HepG2 (cell line): ENCODE data around the gene NGEF. TPM values are rescaled to one million over a fixed set of nuclear protein-coding genes. Genes with fewer than 3 reads are reported as not detected.
A peak's percentile ranks its signal among the peaks of the same experiment; 100 is the strongest.

Source experiments
- ATM ChIP-seq: fragments of 450-650 bp; IDR thresholded peaks from 2 replicates; pipeline ENCODE4 v1.7.1; 2017; ENCODE audit warnings: mild to moderate bottlenecking, borderline replicate concordance
- ATRX ChIP-seq: sonication (generic); formaldehyde crosslinking; IDR thresholded peaks from 2 replicates; pipeline ENCODE4 v1.4.0; 2020; ENCODE audit warnings: missing genetic modification reagents, borderline replicate concordance
- IKZF4 ChIP-seq: sonication (generic); formaldehyde crosslinking; IDR thresholded peaks from 2 replicates; pipeline ENCODE4 v1.5.1; 2020; ENCODE audit warnings: borderline replicate concordance, mild to moderate bottlenecking, low read depth, missing genetic modification reagents; ENCODE audit errors: not compliant biosample characterization
- KMT2A ChIP-seq: sonication (generic); formaldehyde crosslinking; IDR thresholded peaks from 2 replicates; pipeline ENCODE4 v1.4.0; 2020; ENCODE audit warnings: missing genetic modification reagents
- MBD4 ChIP-seq: IDR thresholded peaks from 2 replicates; pipeline ENCODE4 v1.6.1; 2012; ENCODE audit warnings: low read length, inconsistent platforms, borderline replicate concordance
- MEIS2 ChIP-seq: sonication (generic); formaldehyde crosslinking; IDR thresholded peaks from 2 replicates; pipeline ENCODE4 v1.9.0; 2021; ENCODE audit warnings: mild to moderate bottlenecking, missing genetic modification reagents
- NR2F1 ChIP-seq, 2 experiments: fragments of 450-650 bp in 1 of 2; formaldehyde crosslinking in 1 of 2; IDR thresholded peaks; 2 replicates each; pipeline versions ENCODE4 v1.5.0 to v1.6.1; 2016 to 2020; ENCODE audit warnings: mild to moderate bottlenecking in 1 of 2, missing compliant biosample characterization in 1 of 2, missing genetic modification reagents in 1 of 2, moderate library complexity in 1 of 2
- RBAK ChIP-seq: sonication (generic); formaldehyde crosslinking; IDR thresholded peaks from 2 replicates; pipeline ENCODE4 v1.5.1; 2020; ENCODE audit warnings: mild to moderate bottlenecking, missing genetic modification reagents
- SAFB2 ChIP-seq: sonication (generic); formaldehyde crosslinking; IDR thresholded peaks from 2 replicates; pipeline ENCODE4 v1.5.1; 2020; ENCODE audit warnings: missing genetic modification reagents, low read depth, mild to moderate bottlenecking, borderline replicate concordance
- SKI ChIP-seq: fragments of 450-650 bp; IDR thresholded peaks from one replicate; pipeline ENCODE4 v1.6.1; 2018; ENCODE audit warnings: mild to moderate bottlenecking; ENCODE audit not compliant: partially characterized antibody
- SMAD1 ChIP-seq: sonication (generic); formaldehyde crosslinking; IDR thresholded peaks from 2 replicates; pipeline ENCODE4 v1.4.0; 2020; ENCODE audit warnings: missing genetic modification reagents, low read depth, mild to moderate bottlenecking, borderline replicate concordance
- TEAD2 ChIP-seq: sonication (generic); formaldehyde crosslinking; IDR thresholded peaks from 2 replicates; pipeline ENCODE4 v1.9.0; 2021; ENCODE audit warnings: missing genetic modification reagents
- TOE1 ChIP-seq: sonication (generic); formaldehyde crosslinking; IDR thresholded peaks from 2 replicates; pipeline ENCODE4 v1.4.0; 2020; ENCODE audit warnings: mild to moderate bottlenecking, missing genetic modification reagents
- ZNF160 ChIP-seq: sonication (generic); formaldehyde crosslinking; IDR thresholded peaks from 2 replicates; pipeline ENCODE4 v1.8.0; 2022; ENCODE audit warnings: mild to moderate bottlenecking, inconsistent platforms, missing genetic modification reagents
- ZNF234 ChIP-seq: sonication (generic); formaldehyde crosslinking; conservative IDR thresholded peaks from 2 replicates; pipeline ENCODE4 v1.5.1; 2020; ENCODE audit warnings: mild to moderate bottlenecking, missing genetic modification reagents
- ZNF264 ChIP-seq: sonication (generic); formaldehyde crosslinking; IDR thresholded peaks from 2 replicates; pipeline ENCODE4 v1.4.0; 2020; ENCODE audit warnings: missing genetic modification reagents
- ZNF7 ChIP-seq: IDR thresholded peaks from 2 replicates; pipeline ENCODE4 v1.6.1; 2016; ENCODE audit warnings: missing biosample characterization, missing genetic modification reagents
- ZNF782 ChIP-seq: sonication (generic); formaldehyde crosslinking; IDR thresholded peaks from 2 replicates; pipeline ENCODE4 v1.4.0; 2020; ENCODE audit warnings: missing genetic modification reagents, mild to moderate bottlenecking, borderline replicate concordance
- ZNF816 ChIP-seq: sonication (generic); formaldehyde crosslinking; IDR thresholded peaks from 2 replicates; pipeline ENCODE4 v1.8.0; 2022; ENCODE audit warnings: missing genetic modification reagents, mild to moderate bottlenecking, borderline replicate concordance
- polyA plus RNA-seq, 8 experiments: library from polyadenylated mRNA; depleted of rRNA in 3 of 8; stranded (reverse) in 7 of 8; unstranded in 1 of 8; fragments of >200 nt; fragmentation: Illumina TruSeq in 4 of 8; extraction: Trizol in 4 of 8; gene quantifications; 2 replicates each; pipeline versions ENCODE4 v1.2.1 to v1.2.3, GENCODE V29; 2011 to 2016; ENCODE audit warnings: low read depth in 4 of 8, missing spikeins in 1 of 8, mixed read lengths in 1 of 8; ENCODE audit not compliant: insufficient read depth in 1 of 8
- total RNA-seq, 5 experiments: library from RNA; depleted of rRNA; stranded (reverse); fragments of >200 nt; fragmentation: Illumina TruSeq; extraction: Trizol; gene quantifications; 2 replicates each; pipeline ENCODE4 v1.2.3, GENCODE V29; 2016; ENCODE audit warnings: low read depth in 1 of 5
- TF ChIP-seq, protein P1 (sequence below): sonication (generic); formaldehyde crosslinking; IDR thresholded peaks from 2 replicates; pipeline ENCODE4 v1.4.0; 2020; ENCODE audit warnings: missing genetic modification reagents, mild to moderate bottlenecking, borderline replicate concordance
- TF ChIP-seq, protein P2 (sequence below): sonication (generic); formaldehyde crosslinking; IDR thresholded peaks from 2 replicates; pipeline ENCODE4 v1.4.0; 2020; ENCODE audit warnings: mild to moderate bottlenecking, missing genetic modification reagents
- TF ChIP-seq, protein P3 (sequence below): IDR thresholded peaks from 2 replicates; pipeline ENCODE4 v1.6.1; 2012; ENCODE audit warnings: low read depth, low read length, improper control_type of control experiment
- TF ChIP-seq, protein P4 (sequence below): sonication (generic); formaldehyde crosslinking; IDR thresholded peaks from 2 replicates; pipeline ENCODE4 v1.4.0; 2020; ENCODE audit warnings: mild to moderate bottlenecking, missing genetic modification reagents
- TF ChIP-seq, protein P5 (sequence below): sonication (generic); IDR thresholded peaks from 2 replicates; pipeline ENCODE4 v1.6.1; 2016; ENCODE audit warnings: low read depth, borderline replicate concordance

NGEF gene
- total and polyA plus RNA-seq, 2 of the 13 experiments (the other 11 are each of a cell fraction or from before 2014, with no cell fraction given): 14.4 to 36.9 TPM

DNA sequence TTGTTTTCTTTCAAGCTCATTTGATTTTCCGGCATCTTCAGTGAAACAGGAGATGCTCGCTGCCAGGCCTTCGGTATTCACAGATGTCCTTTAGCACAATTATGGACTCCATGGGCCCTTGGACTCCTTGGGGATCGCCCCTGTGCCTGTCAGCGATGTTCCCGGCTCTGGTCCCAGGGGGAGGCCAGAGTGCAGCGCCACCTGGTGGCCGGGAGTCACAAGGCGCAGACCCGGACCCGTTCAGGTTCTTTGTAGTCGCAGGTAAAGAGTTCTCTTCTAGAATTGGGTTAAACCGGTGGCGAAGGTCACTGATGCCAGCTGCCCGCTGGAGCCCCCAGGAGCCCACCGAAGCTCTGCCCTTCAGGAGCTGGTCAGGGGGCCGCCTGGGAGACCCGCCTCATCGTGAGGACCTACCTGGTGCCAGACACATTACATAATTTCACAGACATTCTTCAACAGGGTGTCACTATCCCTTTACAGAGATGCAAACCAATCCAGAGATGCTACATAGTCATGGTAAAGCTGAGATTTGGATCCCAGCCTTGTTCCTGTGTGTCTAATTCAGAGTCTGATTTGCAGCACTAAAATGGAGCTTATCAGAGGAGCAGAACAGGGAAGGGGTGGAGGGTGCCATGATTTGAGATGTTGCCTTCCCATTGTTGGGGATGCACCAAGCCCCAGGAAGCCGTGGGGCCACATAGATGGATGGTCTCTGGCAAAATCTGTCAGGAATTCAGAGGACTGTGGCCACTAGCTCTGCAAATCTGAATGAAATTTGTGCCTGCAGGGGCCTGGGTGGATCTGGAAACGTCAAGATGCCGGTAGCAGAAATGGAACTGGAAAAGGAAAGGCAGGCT is 41.1 kb upstream of the NGEF start (continued):
- TF ChIP-seq ZNF816 (CRISPR knock-in tag): no peak
- no peak for TF ChIP-seq ATM
- TF ChIP-seq ZNF782 (CRISPR knock-in tag): no peak
- no peak for TF ChIP-seq ZNF7 (CRISPR knock-in tag)
- TF ChIP-seq TEAD2: no peak
- TF ChIP-seq NR2F1 (CRISPR knock-in tag; IDR thresholded peaks at IDR 0.05): no peak
- TF ChIP-seq, protein P1, sequence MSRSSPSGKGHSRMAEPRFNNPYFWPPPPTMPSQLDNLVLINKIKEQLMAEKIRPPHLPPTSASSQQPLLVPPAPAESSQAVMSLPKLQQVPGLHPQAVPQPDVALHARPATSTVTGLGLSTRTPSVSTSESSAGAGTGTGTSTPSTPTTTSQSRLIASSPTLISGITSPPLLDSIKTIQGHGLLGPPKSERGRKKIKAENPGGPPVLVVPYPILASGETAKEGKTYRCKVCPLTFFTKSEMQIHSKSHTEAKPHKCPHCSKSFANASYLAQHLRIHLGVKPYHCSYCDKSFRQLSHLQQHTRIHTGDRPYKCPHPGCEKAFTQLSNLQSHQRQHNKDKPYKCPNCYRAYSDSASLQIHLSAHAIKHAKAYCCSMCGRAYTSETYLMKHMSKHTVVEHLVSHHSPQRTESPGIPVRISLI (CRISPR knock-in tag): no peak
- TF ChIP-seq MBD4: no peak
- TF ChIP-seq ZNF234 (CRISPR knock-in tag): no peak
- TF ChIP-seq, protein P2, sequence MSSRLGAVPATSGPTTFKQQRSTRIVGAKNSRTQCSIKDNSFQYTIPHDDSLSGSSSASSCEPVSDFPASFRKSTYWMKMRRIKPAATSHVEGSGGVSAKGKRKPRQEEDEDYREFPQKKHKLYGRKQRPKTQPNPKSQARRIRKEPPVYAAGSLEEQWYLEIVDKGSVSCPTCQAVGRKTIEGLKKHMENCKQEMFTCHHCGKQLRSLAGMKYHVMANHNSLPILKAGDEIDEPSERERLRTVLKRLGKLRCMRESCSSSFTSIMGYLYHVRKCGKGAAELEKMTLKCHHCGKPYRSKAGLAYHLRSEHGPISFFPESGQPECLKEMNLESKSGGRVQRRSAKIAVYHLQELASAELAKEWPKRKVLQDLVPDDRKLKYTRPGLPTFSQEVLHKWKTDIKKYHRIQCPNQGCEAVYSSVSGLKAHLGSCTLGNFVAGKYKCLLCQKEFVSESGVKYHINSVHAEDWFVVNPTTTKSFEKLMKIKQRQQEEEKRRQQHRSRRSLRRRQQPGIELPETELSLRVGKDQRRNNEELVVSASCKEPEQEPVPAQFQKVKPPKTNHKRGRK (CRISPR knock-in tag): no peak
- no peak for TF ChIP-seq ZNF264
- no peak for TF ChIP-seq ZNF160 (CRISPR knock-in tag)
- TF ChIP-seq SKI: no peak
- TF ChIP-seq, protein P3, sequence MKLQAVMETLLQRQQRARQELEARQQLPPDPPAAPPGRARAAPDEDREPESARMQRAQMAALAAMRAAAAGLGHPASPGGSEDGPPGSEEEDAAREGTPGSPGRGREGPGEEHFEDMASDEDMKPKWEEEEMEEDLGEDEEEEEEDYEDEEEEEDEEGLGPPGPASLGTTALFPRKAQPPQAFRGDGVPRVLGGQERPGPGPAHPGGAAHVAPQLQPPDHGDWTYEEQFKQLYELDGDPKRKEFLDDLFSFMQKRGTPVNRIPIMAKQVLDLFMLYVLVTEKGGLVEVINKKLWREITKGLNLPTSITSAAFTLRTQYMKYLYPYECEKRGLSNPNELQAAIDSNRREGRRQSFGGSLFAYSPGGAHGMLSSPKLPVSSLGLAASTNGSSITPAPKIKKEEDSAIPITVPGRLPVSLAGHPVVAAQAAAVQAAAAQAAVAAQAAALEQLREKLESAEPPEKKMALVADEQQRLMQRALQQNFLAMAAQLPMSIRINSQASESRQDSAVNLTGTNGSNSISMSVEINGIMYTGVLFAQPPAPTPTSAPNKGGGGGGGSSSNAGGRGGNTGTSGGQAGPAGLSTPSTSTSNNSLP: no peak
- TF ChIP-seq KMT2A (CRISPR knock-in tag): 0 out of 2 replicates have a peak, but pooled peaks have one; percentile 51
- TF ChIP-seq, protein P4, sequence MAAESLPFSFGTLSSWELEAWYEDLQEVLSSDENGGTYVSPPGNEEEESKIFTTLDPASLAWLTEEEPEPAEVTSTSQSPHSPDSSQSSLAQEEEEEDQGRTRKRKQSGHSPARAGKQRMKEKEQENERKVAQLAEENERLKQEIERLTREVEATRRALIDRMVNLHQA (CRISPR knock-in tag): no peak
- TF ChIP-seq SMAD1: no peak
- TF ChIP-seq RBAK (CRISPR knock-in tag): no peak
- peak; percentile 68; the same call in 1 of the 2 replicates for TF ChIP-seq MEIS2 (CRISPR knock-in tag)
- no peak for TF ChIP-seq SAFB2 (CRISPR knock-in tag)
- TF ChIP-seq IKZF4 (CRISPR knock-in tag): no peak
- no peak for TF ChIP-seq TOE1 (CRISPR knock-in tag)
- TF ChIP-seq ATRX (CRISPR knock-in tag): no peak
- TF ChIP-seq, protein P5, sequence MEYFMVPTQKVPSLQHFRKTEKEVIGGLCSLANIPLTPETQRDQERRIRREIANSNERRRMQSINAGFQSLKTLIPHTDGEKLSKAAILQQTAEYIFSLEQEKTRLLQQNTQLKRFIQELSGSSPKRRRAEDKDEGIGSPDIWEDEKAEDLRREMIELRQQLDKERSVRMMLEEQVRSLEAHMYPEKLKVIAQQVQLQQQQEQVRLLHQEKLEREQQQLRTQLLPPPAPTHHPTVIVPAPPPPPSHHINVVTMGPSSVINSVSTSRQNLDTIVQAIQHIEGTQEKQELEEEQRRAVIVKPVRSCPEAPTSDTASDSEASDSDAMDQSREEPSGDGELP: no peak
